Smooth muscle cell (in vitro differentiated cells): ENCODE measurements around the gene LURAP1L. TPM values are rescaled to one million over a fixed set of nuclear protein-coding genes. Genes with fewer than 3 reads are reported as not detected.

ENCODE experiments used
- DNase-seq: peaks from one replicate; lab custom pipeline; 2025; ENCODE audit not compliant: unreplicated experiment; lab: John Stamatoyannopoulos, UW
- H2AFZ ChIP-seq: fragments of 200-600 bp; sonication (generic); 2 replicates; pipeline ENCODE4 v1.6.0; 2016; ENCODE audit warnings: antibody characterized with exemption, low read depth, mild to moderate bottlenecking
- H3F3A ChIP-seq: fragments of 200-600 bp; sonication (generic); 2 replicates; pipeline ENCODE4 v1.6.0; 2017; ENCODE audit warnings: antibody characterized with exemption, low read depth
- H3K27ac ChIP-seq: fragments of 200-600 bp; sonication (generic); 2 replicates; pipeline ENCODE4 v1.5.1; 2016; ENCODE audit warnings: low read depth, mild to moderate bottlenecking
- H3K27me3 ChIP-seq: fragments of 200-600 bp; sonication (generic); 2 replicates; pipeline ENCODE4 v1.6.1; 2016; ENCODE audit warnings: low read depth, mild to moderate bottlenecking
- H3K36me3 ChIP-seq: fragments of 200-600 bp; sonication (generic); 2 replicates; pipeline ENCODE4 v1.5.1; 2016; ENCODE audit warnings: low read depth
- H3K4me1 ChIP-seq: fragments of 200-600 bp; sonication (generic); 2 replicates; pipeline ENCODE4 v1.5.1; 2016; ENCODE audit warnings: low read depth
- H3K4me2 ChIP-seq: fragments of 200-600 bp; sonication (generic); 2 replicates; pipeline ENCODE4 v1.6.0; 2016; ENCODE audit warnings: mild to moderate bottlenecking
- H3K4me3 ChIP-seq: fragments of 200-600 bp; sonication (generic); 2 replicates; pipeline ENCODE4 v1.5.1; 2016; ENCODE audit warnings: mild to moderate bottlenecking
- H3K79me2 ChIP-seq: fragments of 200-600 bp; sonication (generic); 2 replicates; pipeline ENCODE4 v1.6.0; 2016; ENCODE audit warnings: low read depth, mild to moderate bottlenecking
- H3K9ac ChIP-seq: fragments of 200-600 bp; sonication (generic); 2 replicates; pipeline ENCODE4 v1.6.0; 2016; ENCODE audit warnings: low read depth
- H3K9me3 ChIP-seq: fragments of 200-600 bp; sonication (generic); replicated peaks from 2 replicates; pipeline ENCODE4 v1.5.1; 2016; ENCODE audit warnings: low read depth
- H4K20me1 ChIP-seq: fragments of 200-600 bp; sonication (generic); 2 replicates; pipeline ENCODE4 v1.6.0; 2016; ENCODE audit warnings: low read depth
- CTCF ChIP-seq: fragments of 200-600 bp; sonication (generic); IDR thresholded peaks from 2 replicates; pipeline ENCODE4 v1.5.1; 2017; ENCODE audit warnings: borderline replicate concordance, mild to moderate bottlenecking, antibody characterized with exemption; ENCODE audit not compliant: insufficient read depth, poor library complexity, severe bottlenecking
- WGBS: methylation state at CpG from one replicate; pipeline ENCODE4 v1.1.7; 2016; ENCODE audit warnings: low lambda C conversion rate; 5-methylcytosine and 5-hydroxymethylcytosine counted together
- polyA plus RNA-seq: library from polyadenylated mRNA; unstranded; fragments of >200 nt; fragmentation: Nextera tagmentation; extraction: Ambion mirVana; gene quantifications from 2 replicates; pipeline ENCODE4 v1.2.1, GENCODE V29; 2016
- total RNA-seq: library from RNA; depleted of rRNA; stranded (reverse); fragments of >200 nt; gene quantifications from 2 replicates; pipeline ENCODE4 v1.2.3, GENCODE V29; 2014

Gene LURAP1L
- total and polyA plus RNA-seq, 2 experiments from 2014 or later: 22.8 to 27.6 TPM

GRCh38 chr9:12778389-12778788, 3.6 kb downstream of the LURAP1L start:
- DNase-seq: no peak
- H3K9me3 ChIP-seq: peaks cover under 1% of the 10 kb centered on the region
- H3K9ac ChIP-seq: peak overlapping the region; percentile 71
- WGBS: 72% methylated on average over 3 of the region's 3 CpGs
- H3K36me3 ChIP-seq: no peaks in the 10 kb centered on the region
- peaks cover 4% of the 10 kb centered on the region for H3K4me1 ChIP-seq
- H3K4me3 ChIP-seq: peak overlapping the region; percentile 69
- peak overlapping the region; percentile 85 for H3K4me2 ChIP-seq
- no peak for TF ChIP-seq CTCF
- H4K20me1 ChIP-seq: no peaks in the 10 kb centered on the region
- H3K27ac ChIP-seq: peak overlapping the region; percentile 91
- H3K27me3 ChIP-seq: no peaks in the 10 kb centered on the region
- H2AFZ ChIP-seq: peak overlapping the region; percentile 75
- H3K79me2 ChIP-seq: peaks cover 65% of the 10 kb centered on the region
- peaks cover 8% of the 10 kb centered on the region for H3F3A ChIP-seq

- Histone ChIP-seq H3K4me3 (no peak overlapping the region), H4K20me1 (no peaks in the 10 kb centered on the region), H3F3A (peaks cover 8% of the 10 kb centered on the region), H3K27ac (peak overlapping the region; percentile 21), H3K27me3 (no peaks in the 10 kb centered on the region), H3K36me3 (no peaks in the 10 kb centered on the region), H2AFZ (no peak overlapping the region), H3K9ac (no peak overlapping the region), H3K4me2 (no peak overlapping the region), H3K4me1 (peaks cover 4% of the 10 kb centered on the region), H3K79me2 (peaks cover 83% of the 10 kb centered on the region), H3K9me3 (peaks cover 3% of the 10 kb centered on the region)
- no peak for TF ChIP-seq CTCF
- no peak for DNase-seq
- WGBS: 73% methylated on average over 9 of the region's 9 CpGs
Observed at GRCh38 chr9:12781226-12781733, 6.5 kb downstream of the LURAP1L start.

GRCh38 chr9:12783767-12784460, 9.1 kb downstream of the LURAP1L start:
- WGBS: 96% methylated on average over 1 of the region's 1 CpG
- no peak for TF ChIP-seq CTCF

More at GRCh38 chr9:12783767-12784460, 9.1 kb downstream of the LURAP1L start:
- Histone ChIP-seq H3K4me3 (no peak overlapping the region), H3K36me3 (no peaks in the 10 kb centered on the region), H3K27me3 (no peaks in the 10 kb centered on the region), H3K9ac (peak overlapping the region; percentile 22), H4K20me1 (no peaks in the 10 kb centered on the region), H3K27ac (peak overlapping the region; percentile 98), H3F3A (no peaks in the 10 kb centered on the region), H3K4me2 (peak overlapping the region; percentile 16), H3K9me3 (peaks cover 3% of the 10 kb centered on the region), H3K79me2 (peaks cover 87% of the 10 kb centered on the region), H3K4me1 (no peaks in the 10 kb centered on the region), H2AFZ (no peak overlapping the region)
- DNase-seq: no peak
